Stomach smooth muscle (tissue), 2 donors: ENCODE data around the gene ANKIB1.

ENCODE experiments used
- H3K27ac ChIP-seq: one replicate; pipeline ENCODE4 v1.7.0; 2013; ENCODE audit warnings: mild to moderate bottlenecking, low read length, inconsistent platforms
- H3K27me3 ChIP-seq, 2 donors: one replicate each; pipeline ENCODE4 v1.7.0; 2013; ENCODE audit warnings: low read length in 2 of 2; ENCODE audit not compliant: insufficient read depth in 2 of 2, control insufficient read depth in 1 of 2
- H3K36me3 ChIP-seq, 2 donors: one replicate each; pipeline ENCODE4 v1.7.0; 2013; ENCODE audit warnings: low read length in 2 of 2; ENCODE audit not compliant: control insufficient read depth in 2 of 2, insufficient read depth in 2 of 2
- H3K4me1 ChIP-seq: one replicate; pipeline ENCODE4 v1.7.0; 2013; ENCODE audit warnings: low read length; ENCODE audit not compliant: control insufficient read depth, insufficient read depth
- H3K4me3 ChIP-seq, 2 donors: one replicate each; pipeline ENCODE4 v1.7.0; 2013; ENCODE audit warnings: low read length in 2 of 2
- H3K9ac ChIP-seq, 2 donors: one replicate each; pipeline ENCODE4 v1.7.0; 2013; ENCODE audit warnings: low read length in 2 of 2, mild to moderate bottlenecking in 1 of 2
- H3K9me3 ChIP-seq, 2 donors: one replicate each; pipeline ENCODE4 v1.7.0; 2013; ENCODE audit warnings: low read length in 2 of 2; ENCODE audit not compliant: control insufficient read depth in 2 of 2
- donor health status: healthy.
- donor health status: Pancreatic carcinoma.

Gene ANKIB1, protein sequence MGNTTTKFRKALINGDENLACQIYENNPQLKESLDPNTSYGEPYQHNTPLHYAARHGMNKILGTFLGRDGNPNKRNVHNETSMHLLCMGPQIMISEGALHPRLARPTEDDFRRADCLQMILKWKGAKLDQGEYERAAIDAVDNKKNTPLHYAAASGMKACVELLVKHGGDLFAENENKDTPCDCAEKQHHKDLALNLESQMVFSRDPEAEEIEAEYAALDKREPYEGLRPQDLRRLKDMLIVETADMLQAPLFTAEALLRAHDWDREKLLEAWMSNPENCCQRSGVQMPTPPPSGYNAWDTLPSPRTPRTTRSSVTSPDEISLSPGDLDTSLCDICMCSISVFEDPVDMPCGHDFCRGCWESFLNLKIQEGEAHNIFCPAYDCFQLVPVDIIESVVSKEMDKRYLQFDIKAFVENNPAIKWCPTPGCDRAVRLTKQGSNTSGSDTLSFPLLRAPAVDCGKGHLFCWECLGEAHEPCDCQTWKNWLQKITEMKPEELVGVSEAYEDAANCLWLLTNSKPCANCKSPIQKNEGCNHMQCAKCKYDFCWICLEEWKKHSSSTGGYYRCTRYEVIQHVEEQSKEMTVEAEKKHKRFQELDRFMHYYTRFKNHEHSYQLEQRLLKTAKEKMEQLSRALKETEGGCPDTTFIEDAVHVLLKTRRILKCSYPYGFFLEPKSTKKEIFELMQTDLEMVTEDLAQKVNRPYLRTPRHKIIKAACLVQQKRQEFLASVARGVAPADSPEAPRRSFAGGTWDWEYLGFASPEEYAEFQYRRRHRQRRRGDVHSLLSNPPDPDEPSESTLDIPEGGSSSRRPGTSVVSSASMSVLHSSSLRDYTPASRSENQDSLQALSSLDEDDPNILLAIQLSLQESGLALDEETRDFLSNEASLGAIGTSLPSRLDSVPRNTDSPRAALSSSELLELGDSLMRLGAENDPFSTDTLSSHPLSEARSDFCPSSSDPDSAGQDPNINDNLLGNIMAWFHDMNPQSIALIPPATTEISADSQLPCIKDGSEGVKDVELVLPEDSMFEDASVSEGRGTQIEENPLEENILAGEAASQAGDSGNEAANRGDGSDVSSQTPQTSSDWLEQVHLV

DNA sequence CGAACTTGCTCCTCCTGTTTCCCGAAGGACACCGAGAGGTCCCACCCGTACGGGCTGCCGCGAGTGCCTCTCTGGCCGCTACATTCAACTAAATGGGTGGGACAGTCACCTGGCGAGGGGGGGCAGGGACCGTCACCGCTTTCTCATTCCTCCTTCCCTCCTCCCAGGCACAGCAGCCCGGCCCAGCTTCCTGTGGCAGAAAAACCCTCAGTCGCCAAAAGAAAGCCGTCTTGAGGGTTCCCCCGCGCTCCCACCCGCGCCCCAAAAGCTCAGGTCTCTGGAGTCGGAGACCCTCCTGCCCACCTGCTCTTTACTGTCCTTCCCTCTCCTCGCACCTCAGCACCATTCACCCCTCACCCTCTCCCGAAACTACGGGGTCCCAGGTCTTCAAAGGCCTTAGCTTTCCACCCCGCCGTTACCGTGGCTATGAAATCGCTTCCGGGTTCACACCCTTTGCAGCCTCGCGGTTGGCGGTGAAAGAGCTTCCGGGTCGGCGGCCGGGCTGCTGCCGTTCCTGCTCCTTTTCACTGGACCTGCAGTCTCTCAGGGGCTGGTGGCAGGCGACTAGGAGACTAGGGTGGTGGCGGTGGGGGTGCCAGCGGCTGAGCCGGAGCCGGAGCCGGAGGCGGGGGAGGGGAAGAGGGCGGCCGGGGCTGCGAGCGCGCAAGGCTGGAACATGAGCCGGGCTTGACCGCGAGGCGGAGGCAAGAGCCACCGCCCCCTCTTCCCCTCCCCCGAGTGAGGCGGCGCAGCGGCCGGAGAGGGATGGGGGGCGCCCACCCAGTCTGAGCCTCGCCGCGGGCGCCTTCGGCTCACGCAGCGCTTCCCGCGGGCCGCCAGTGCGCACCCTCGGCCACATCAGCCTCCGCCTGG lies at the start of gene ANKIB1, which contains the start of gene KRIT1:
Gene ANKIB1, plus strand, starts transcription at position 488 of the 873 bp plus-strand sequence. CDS start 49,005 bp downstream, outside the sequence.
Gene KRIT1, minus strand, starts transcription at position 428 of the 873 bp plus-strand sequence. CDS start 3,779 bp downstream, outside the sequence.
- Histone ChIP-seq H3K27me3 (no peaks in the 10 kb centered on the region), H3K36me3 (no peaks in the 10 kb centered on the region), H3K9me3 (no peaks in the 10 kb centered on the region), H3K27ac (peak within 1 kb of the TSS; percentile 91), H3K4me3 (peak within 1 kb of the TSS; percentile 91), H3K9ac (peak within 1 kb of the TSS; percentile 84 to 94), H3K4me1 (peaks cover 10% of the 10 kb centered on the region)

DNA sequence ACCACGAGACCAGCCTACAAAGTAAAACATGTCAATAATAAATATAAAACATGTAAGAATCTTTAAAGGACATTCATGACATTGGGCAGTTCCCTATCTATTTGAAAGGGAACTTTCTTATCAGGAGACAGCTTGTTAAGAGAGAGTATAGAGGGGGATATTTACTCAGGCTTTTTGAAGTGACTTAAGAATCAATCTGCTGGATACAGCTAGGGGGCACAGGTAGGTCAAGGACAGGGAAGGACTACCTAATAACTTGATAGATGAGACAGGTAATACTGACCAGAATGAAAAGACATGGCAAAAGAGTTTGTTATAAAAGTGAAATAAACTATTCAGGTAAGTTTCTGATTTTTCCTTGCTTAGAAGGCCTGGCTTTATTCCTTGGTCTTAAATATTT lies 45.0 kb upstream of the ANKIB1 start:
- Histone ChIP-seq H3K9me3 (no peaks in the 10 kb centered on the region), H3K27me3 (no peaks in the 10 kb centered on the region), H3K4me3 (no peak overlapping the region), H3K4me1 (no peaks in the 10 kb centered on the region), H3K27ac (no peak overlapping the region), H3K36me3 (peaks cover 5 to 40% of the 10 kb centered on the region in 2 donors), H3K9ac (no peak overlapping the region)

DNA sequence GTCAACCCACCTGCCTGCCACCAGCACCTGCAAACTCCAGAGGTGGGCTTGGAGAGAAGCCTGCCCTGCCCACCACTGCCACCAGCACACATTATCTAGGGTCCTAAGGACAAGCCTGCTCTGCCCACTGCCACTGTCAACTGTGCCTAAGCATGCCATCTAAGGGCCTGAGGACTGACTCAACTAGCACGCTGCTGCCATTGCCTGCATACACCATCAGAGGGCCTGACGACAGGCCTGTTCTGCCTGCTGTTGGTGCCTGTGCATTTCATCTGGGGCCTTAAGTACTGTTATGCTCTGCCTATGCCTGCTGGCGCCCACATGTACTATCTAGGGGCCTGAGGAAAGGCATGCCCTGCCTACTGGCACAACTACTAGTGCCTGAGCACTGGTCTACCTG lies 39.8 kb upstream of the ANKIB1 start:
- Histone ChIP-seq H3K9ac (no peak overlapping the region), H3K27ac (no peak overlapping the region), H3K4me1 (no peaks in the 10 kb centered on the region), H3K4me3 (no peak overlapping the region), H3K9me3 (no peaks in the 10 kb centered on the region), H3K27me3 (no peaks in the 10 kb centered on the region), H3K36me3 (peaks cover 9 to 36% of the 10 kb centered on the region in 2 donors)

DNA sequence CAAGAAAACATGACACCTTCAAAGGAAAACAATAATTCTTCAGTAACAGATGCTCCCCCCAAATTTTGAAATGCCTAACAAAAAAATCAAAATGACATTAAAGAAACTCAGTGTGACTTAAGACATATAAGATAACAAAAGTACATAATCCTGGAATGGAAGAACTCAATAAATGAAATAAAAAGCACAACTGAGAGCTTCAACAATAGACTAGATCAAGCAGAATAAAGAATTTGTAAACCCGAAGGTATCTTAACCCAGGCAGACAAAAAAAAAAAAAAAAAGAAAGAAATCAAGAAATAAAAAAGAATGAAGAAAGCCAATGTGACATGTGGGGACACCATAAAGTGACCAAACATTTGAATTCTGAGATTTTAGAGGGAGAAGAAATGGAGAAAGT lies 39.1 kb upstream of the ANKIB1 start:
- Histone ChIP-seq H3K9ac (no peak overlapping the region), H3K4me1 (no peaks in the 10 kb centered on the region), H3K36me3 (peaks cover 12 to 38% of the 10 kb centered on the region in 2 donors), H3K27ac (no peak overlapping the region), H3K27me3 (no peaks in the 10 kb centered on the region), H3K9me3 (no peaks in the 10 kb centered on the region), H3K4me3 (no peak overlapping the region)

DNA sequence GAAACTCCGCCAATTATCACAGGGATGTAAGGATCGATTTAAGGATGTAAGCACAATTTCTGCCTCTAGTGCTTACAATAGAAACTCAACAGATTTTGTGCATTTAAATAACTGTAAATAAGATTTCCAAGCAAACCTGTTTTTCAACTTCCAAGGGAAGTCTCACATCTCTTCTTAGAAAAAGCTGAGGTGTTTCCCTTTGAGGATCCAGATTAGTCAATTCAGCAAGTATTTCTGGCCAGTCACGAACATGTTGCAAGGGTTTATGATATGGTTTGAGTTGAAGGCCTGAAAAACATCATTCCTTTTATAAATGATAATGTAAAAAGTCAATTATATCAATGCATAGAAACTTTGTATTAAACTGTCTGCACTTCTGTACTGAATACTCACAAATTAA lies 24.0 kb upstream of the ANKIB1 start:
- Histone ChIP-seq H3K4me3 (no peak overlapping the region), H3K9me3 (no peaks in the 10 kb centered on the region), H3K27ac (no peak overlapping the region), H3K36me3 (peaks cover 32 to 44% of the 10 kb centered on the region in 2 donors), H3K4me1 (no peaks in the 10 kb centered on the region), H3K27me3 (no peaks in the 10 kb centered on the region), H3K9ac (no peak overlapping the region)

DNA sequence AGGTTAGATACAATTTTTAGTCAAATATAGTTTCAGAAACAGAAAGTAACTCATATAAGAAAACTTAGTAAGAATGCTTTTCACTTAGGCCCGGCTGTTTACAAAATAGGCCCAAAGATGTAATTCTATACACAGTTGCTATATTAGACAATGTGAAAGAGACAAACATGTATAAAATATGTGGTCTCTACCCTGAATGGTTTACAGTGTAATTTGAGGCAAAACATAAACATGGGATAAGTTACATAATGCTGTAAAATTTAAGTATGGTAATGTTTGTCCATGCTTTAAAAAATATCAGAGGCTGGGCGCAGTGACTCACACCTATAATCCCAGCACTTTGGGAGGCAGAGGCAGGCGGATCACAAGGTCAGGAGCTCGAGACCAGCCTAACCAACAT lies 18.8 kb upstream of the ANKIB1 start:
- Histone ChIP-seq H3K27ac (no peak overlapping the region), H3K4me3 (no peak overlapping the region), H3K9ac (no peak overlapping the region), H3K9me3 (no peaks in the 10 kb centered on the region), H3K27me3 (no peaks in the 10 kb centered on the region), H3K36me3 (peaks cover 20 to 32% of the 10 kb centered on the region in 2 donors), H3K4me1 (no peaks in the 10 kb centered on the region)

DNA sequence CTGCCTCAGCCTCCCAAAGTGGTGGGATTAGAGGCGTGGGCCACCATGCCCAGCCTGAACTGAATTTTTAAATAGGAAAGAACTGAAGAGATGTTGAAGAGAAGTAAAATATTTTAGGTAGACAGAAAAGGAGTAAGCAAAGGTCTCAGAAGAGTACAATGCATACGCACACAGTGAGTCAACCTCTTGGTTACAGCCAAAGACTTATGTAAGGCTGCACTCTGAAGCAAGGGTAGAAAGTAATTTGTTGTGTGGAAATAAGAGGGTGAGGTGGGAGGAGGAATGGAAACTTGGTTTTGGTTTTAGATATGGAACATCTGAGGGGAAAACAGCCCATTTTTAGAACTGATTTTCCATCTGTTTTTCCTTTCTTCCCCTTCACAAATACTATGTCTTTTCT lies 17.7 kb upstream of the ANKIB1 start:
- Histone ChIP-seq H3K4me3 (no peak overlapping the region), H3K9me3 (no peaks in the 10 kb centered on the region), H3K4me1 (no peaks in the 10 kb centered on the region), H3K27ac (no peak overlapping the region), H3K27me3 (no peaks in the 10 kb centered on the region), H3K9ac (no peak overlapping the region), H3K36me3 (peaks cover 22 to 33% of the 10 kb centered on the region in 2 donors)

DNA sequence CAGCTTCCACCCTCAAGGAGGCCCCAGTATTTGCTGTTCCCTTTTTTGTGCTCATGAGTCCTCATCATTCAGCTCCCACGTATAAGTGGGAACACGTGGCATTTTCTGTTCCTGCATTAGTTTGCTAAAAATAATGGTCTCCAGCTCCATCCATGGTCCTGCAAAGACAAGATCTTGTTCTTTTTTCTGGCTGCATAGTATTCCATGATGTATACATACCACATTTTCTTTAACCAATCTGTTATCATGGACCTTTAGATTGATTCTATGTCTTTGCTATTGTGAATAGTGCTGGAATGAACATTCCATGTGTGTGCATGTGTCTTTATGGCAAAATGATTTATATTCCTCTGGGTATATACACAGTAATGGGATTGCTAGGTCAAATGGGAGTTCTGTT lies 17.0 kb upstream of the ANKIB1 start:
- no peak overlapping the region for H3K27ac ChIP-seq
- peaks cover 26 to 33% of the 10 kb centered on the region in 2 donors for H3K36me3 ChIP-seq
- no peaks in the 10 kb centered on the region for H3K27me3 ChIP-seq
- no peaks in the 10 kb centered on the region for H3K4me1 ChIP-seq
- H3K4me3 ChIP-seq = no peak overlapping the region
- H3K9me3 ChIP-seq = no peaks in the 10 kb centered on the region
- no peak overlapping the region for H3K9ac ChIP-seq

DNA sequence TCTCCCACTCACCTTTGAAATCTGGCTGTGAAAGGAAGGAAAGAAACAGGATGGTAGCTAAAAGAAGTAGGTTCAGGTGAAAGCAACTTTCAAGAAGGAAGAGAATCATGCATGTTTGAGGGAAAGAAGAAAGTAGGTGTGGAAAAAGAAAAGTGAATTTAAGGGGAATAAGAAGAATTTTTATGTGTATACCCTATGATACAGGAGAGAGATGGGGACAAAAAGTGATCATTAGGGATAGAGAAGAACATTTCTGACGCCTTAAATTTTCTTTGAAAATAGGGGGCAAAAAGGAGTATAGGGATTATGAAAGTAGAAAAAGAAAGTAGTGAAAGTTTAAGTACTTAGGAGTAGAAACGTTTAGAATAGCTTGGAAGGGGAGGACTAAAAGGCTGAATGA lies 15.2 kb upstream of the ANKIB1 start:
- H3K9me3 ChIP-seq = no peaks in the 10 kb centered on the region
- no peaks in the 10 kb centered on the region for H3K27me3 ChIP-seq
- no peak overlapping the region for H3K9ac ChIP-seq
- H3K36me3 ChIP-seq = peaks cover 29 to 30% of the 10 kb centered on the region in 2 donors
- no peak overlapping the region for H3K27ac ChIP-seq
- H3K4me1 ChIP-seq = no peaks in the 10 kb centered on the region
- H3K4me3 ChIP-seq = no peak overlapping the region

DNA sequence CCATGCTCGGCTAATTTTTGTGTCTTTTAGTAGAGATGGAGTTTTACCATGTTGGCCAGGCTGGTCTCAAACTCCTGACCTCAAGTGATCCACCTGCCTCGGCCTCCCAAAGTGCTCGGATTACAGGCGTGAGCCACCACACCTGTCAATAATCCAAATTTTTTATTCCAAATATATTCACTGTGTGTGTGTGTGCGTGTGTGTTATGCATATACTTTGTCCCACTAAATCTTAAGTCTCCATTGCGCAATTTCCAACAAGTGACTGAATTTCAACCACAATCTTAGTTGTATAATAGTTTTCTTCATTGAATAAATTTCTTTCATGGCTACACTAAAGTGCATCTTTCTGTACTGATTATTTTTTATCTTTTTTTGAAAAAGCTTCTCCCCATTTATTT lies 2.8 kb upstream of the ANKIB1 start:
- Histone ChIP-seq H3K36me3 (peaks cover 2 to 10% of the 10 kb centered on the region in 2 donors), H3K4me1 (peaks cover 10% of the 10 kb centered on the region), H3K4me3 (no peak overlapping the region), H3K27ac (no peak overlapping the region), H3K27me3 (no peaks in the 10 kb centered on the region), H3K9ac (no peak overlapping the region), H3K9me3 (no peaks in the 10 kb centered on the region)
